ENCODE results near the gene ANXA5.
"Not testable (repeated sequence)": the region's sequence is repeated elsewhere in the genome, so short reads cannot be mapped to it uniquely, and the experiment has no call there.

Gene ANXA5

GRCh38 chr4:121679267-121679666 is 17.5 kb downstream of the ANXA5 start:
- DNase-seq (ENCODE audit: low read depth in 2 of 2): no peak

GRCh38 chr4:121677524-121677923 is 19.3 kb downstream of the ANXA5 start:
- no peak for DNase-seq (ENCODE audit: low read depth in 2 of 2)

- no peak for DNase-seq (ENCODE audit: low read depth in 2 of 2)
These were observed 20.3 kb downstream of the ANXA5 start for GRCh38 chr4:121676345-121677075.

- DNase-seq (ENCODE audit: low read depth in 2 of 2): no peak
These were observed 21.1 kb downstream of the ANXA5 start for GRCh38 chr4:121675715-121676114.

- DNase-seq (ENCODE audit: low read depth in 2 of 2): no peak
These were observed 22.1 kb downstream of the ANXA5 start for GRCh38 chr4:121674696-121675095.

- no peak for DNase-seq (ENCODE audit: low read depth in 2 of 2)
These were observed 22.6 kb downstream of the ANXA5 start for GRCh38 chr4:121674191-121674590.

GRCh38 chr4:121669163-121669550 is 27.6 kb downstream of the ANXA5 start:
- DNase-seq (ENCODE audit: low read depth in 2 of 2): no peak

- no peak for DNase-seq (ENCODE audit: low read depth in 2 of 2)
These were observed 28.2 kb downstream of the ANXA5 start for GRCh38 chr4:121668368-121669162.

GRCh38 chr4:121666091-121666679 is 30.6 kb downstream of the ANXA5 start:
- DNase-seq (ENCODE audit: low read depth in 2 of 2): no peak

- no peak for DNase-seq (ENCODE audit: low read depth in 2 of 2)
These were observed 31.4 kb downstream of the ANXA5 start for GRCh38 chr4:121665371-121665770.

- no peak for DNase-seq (ENCODE audit: low read depth in 2 of 2)
These were observed 34.6 kb downstream of the ANXA5 start for GRCh38 chr4:121662225-121662624.

GRCh38 chr4:121660175-121660933 is 36.4 kb downstream of the ANXA5 start:
- DNase-seq (ENCODE audit: low read depth in 2 of 2): not testable (repeated sequence)

- no peak for DNase-seq (ENCODE audit: low read depth in 2 of 2)
These were observed 38.7 kb downstream of the ANXA5 start for GRCh38 chr4:121658125-121658524.

GRCh38 chr4:121656269-121656641 is 40.5 kb downstream of the ANXA5 start:
- DNase-seq (ENCODE audit: low read depth in 2 of 2): no peak

GRCh38 chr4:121655320-121656268 is 41.2 kb downstream of the ANXA5 start:
- DNase-seq (ENCODE audit: low read depth in 2 of 2): no peak

- no peak for DNase-seq (ENCODE audit: low read depth in 2 of 2)
These were observed 42.0 kb downstream of the ANXA5 start for GRCh38 chr4:121654738-121655137.

- no peak for DNase-seq (ENCODE audit: low read depth in 2 of 2)
These were observed 42.8 kb downstream of the ANXA5 start for GRCh38 chr4:121653986-121654385.

- DNase-seq (ENCODE audit: low read depth in 2 of 2): no peak
These were observed 43.6 kb downstream of the ANXA5 start for GRCh38 chr4:121653214-121653613.

GRCh38 chr4:121651597-121651996 is 45.2 kb downstream of the ANXA5 start:
- no peak for DNase-seq (ENCODE audit: low read depth in 2 of 2)

GRCh38 chr4:121650741-121651140 is 46.0 kb downstream of the ANXA5 start:
- no peak for DNase-seq (ENCODE audit: low read depth in 2 of 2)

GRCh38 chr4:121648516-121648915 is 48.3 kb downstream of the ANXA5 start:
- no peak for DNase-seq (ENCODE audit: low read depth in 2 of 2)
